ENCODE measurements around the gene FUT1.
"Not testable (repeated sequence)": the region's sequence is repeated elsewhere in the genome, so short reads cannot be mapped to it uniquely, and the experiment has no call there.

Gene FUT1

DNA sequence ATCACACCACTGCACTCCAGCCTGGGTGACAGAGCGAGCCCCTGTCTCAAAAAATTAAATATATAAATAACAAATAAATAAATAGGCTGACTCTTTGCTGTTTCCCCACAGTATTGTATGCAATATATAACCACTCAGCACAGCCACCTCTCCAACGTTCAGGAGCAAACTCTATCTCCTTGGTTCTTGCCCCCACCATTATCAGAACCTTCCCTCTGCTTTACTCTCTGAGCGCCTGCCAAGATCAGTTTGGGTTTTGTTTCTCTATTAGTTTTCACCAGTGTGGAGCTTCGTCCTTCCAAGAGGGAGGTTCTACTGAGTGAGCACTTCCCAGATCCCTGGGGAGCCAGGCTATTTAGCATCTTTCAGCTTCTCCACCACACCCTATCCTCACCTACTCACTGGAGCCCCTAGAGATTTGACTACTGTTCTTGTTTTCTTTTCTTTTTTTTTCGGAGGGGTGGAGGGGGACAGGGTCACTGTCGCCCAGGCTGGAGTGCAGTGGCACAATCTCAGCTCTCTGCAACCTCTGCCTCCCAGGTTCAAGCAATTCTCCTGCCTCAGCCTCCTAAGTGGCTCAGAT lies 15.8 kb upstream of the FUT1 start:
- not testable (repeated sequence) for DNase-seq

GRCh38 chr19:48765816-48766215 lies 13.4 kb upstream of the FUT1 start:
- DNase-seq: not testable (repeated sequence)

DNA sequence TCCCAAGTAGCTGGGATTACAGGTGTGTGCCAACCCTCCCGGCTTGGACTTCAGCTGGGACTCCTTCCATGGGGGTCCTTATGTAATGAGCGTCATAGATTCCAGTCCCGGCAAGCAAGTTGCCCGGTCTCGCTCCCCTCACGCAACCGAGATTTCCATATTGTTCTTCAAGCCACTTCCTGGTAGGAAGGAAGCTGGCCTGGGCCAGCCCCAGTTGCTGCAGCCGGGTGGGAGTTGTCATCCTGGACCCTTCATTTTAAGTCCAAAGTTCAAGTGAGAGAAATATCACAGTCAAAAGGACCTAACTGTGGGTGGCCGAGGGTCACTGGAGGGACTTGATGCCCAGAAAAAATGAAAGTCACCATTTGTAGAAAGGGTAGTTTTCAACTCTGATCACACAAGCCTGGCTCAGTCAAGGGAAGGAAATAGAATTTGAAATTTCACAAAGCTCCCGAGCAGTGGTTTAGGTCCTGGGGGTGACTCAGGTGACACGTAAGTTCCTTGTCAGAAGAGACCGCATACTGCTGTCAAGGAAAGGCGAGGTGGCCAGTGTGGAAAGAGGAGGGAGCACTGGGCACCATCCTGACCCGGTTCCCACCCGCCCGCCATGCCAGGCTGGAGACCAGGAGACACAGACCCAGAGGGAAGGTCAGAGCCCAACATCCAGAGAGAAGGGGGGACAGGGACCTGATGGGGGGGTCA lies 8.2 kb upstream of the FUT1 start:
- no peak for DNase-seq

- no peak for DNase-seq
Observed at GRCh38 chr19:48757741-48758144, 5.3 kb upstream of the FUT1 start.

DNA sequence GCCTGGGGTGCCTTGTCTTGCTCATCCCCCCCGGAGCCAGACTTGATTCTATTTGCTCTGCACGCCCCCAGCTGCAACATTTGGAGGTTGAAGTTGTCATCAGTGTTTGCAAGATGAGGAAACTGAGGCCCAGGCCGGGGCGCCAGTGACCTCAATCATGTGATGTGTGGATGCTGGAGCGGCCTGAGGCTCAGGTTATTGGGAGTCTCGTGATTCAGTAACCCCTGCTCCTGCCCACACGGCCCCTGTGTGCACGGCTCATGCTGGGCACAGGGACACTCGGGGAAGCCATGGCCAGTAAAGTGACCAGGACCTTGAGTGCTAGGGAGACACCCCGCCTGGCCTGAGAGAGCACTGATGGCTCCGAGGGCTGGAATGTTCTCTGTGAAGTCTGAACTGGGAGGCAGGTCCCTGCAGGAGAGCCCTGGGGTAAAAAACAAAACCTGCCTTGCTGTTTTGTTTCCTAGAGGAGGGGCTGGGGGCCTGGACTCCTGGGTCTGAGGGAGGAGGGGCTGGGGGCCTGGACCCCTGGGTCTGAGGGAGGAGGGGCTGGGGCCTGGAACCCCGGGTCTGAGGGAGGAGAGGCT lies 4.7 kb upstream of the FUT1 start:
- no peak for DNase-seq

- no peak for DNase-seq
Observed at GRCh38 chr19:48756686-48757085, 4.2 kb upstream of the FUT1 start.

DNA sequence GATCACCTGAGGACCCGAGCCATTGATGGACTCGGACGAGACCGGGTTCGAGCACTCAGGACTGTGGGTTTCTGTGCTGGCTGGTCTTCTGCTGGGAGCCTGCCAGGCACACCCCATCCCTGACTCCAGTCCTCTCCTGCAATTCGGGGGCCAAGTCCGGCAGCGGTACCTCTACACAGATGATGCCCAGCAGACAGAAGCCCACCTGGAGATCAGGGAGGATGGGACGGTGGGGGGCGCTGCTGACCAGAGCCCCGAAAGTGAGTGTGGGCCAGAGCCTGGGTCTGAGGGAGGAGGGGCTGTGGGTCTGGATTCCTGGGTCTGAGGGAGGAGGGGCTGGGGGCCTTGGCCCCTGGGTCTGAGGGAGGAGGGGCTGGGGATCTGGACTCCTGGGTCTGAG lies 3.8 kb upstream of the FUT1 start:
- no peak for DNase-seq

GRCh38 chr19:48755787-48756186 lies 3.3 kb upstream of the FUT1 start:
- DNase-seq: no peak

DNA sequence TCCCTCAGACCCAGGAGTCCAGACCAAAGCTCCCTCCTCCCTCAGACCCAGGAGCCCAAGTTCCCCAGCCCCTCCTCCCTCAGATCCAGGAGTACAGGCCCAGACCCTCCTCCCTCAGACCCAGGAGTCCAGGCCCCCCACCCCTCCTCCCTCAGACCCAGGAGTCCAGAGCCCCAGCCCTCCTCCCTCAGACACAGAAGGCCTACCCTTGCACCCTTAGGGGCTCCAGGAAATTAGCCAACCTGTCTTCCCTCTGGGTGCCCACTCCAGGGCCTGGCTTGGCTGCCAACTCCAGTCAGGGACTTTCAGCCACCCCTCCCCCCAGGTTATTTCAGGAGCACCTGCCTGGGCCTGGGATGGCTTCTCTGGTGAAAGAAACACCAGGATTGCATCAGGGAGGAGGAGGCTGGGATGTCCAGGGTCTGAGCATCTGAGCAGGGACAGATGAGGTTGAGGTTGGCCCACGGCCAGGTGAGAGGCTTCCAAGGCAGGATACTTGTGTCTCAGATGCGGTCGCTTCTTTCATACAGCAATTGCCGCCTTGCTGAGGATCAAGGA lies 2.7 kb upstream of the FUT1 start, which contains the start of gene FGF21:
Gene FGF21, plus strand, starts transcription at position 441 of the 558 bp plus-strand sequence. CDS start 713 bp downstream, outside the sequence.
- DNase-seq: no peak

DNA sequence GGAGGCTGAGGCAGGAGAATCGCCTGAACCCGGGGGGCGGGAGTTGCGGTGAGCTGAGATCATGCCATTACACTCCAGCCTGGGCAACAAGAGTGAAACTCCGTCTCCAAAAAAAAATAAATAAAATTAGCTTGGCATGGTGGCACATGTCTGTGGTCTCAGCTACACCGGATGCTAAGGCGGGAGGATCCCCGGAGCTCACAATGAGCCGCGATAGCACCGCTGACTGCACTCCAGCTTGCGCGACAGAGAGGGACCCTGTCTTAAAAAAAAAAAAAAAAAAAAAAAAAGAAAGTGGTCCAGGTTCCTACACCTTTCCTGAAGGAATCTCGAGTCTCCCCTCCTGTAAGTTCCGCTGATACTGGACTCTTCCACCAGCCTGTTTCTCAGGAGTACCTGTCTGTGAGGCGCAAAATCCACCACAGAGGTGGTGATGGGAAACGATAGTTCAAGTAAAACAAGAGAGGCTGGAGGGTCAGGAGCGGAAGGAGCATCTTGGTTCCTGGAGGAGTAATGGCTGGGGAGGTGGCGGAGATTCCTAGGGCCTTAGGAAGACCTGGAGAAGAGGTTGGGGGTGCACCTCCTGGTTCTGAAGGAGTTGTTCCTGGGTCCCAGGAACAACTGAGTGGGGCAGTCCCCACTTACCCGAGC lies 471 bp downstream of the FUT1 start:
- DNase-seq: no peak

GRCh38 chr19:48750771-48751504 lies 1.5 kb downstream of the FUT1 start:
- no peak for DNase-seq

GRCh38 chr19:48750351-48750750 lies 2.1 kb downstream of the FUT1 start:
- DNase-seq: no peak

DNA sequence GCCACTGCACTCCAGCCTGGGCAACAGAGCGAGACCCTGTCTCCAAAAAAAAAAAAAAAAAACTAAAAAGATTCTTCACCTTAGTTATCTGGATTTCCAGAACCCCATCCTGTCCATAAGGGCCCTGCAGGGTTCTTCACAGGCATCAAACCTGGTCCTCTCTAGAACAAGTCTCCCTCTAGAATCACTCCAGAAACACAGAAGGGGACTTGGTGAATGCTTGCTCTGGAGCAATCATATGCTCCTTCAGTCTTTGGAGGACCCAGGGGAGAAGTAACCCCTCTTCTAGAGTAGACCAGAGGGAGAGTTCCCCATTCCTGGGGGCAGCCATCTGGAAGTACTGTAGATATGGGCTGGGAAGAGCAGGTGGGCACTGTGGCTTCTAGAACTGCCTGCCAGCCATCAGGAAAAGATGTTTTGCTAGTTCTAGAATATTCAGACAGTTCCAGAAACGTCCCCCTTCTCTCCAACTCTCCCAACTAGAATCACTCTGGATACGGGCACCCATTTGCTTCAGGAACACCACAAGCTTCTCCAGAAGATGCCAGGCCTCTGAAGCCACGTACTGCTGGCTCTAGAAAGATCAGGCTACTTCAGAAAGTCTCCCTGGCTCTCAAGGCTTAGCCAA lies 2.8 kb downstream of the FUT1 start:
- DNase-seq: no peak

DNA sequence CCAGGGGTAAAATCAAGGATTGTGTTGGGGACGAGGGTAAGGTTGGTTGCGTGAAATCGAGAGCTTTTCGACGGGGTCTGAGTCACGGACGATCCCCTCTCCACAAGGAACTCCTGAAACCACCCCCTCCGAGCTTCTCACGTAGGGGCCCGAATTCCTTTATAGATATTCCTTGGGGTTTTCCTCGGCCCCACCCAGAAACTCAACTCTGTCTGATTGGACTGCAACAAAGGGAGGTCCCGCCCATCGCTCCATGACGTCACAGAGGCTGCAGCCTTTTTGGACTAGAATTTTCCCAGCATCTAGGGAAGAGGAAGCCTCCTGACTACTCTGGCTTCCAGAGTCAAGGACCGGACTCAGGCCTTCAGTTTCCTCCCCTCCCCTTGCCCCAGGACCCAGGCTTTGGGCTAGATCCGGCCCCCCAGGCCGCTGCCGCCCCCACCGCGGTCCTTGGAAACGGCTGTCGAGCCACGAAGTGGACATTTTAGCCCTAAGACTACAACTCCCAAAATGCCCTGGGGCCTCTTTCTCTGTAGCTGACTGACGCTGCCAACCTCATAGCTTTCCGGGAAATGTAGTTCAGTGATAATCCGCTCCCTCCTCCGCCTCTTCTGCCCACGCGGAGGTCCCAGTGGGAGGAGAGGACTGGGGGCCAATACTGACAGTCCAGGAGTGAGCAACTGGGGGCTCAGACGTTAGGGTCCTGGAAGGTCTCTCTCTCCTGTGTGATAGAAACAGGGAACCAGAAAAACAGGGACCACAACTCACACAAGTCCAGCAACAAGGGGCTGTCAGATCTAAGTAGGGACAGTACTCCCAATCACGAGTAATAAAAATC lies 5.5 kb downstream of the FUT1 start, which contains the start of gene IZUMO1:
Gene IZUMO1, minus strand, starts transcription at position 172 of the 838 bp plus-strand sequence. CDS start 1,050 bp downstream, outside the sequence.
- DNase-seq: no peak

DNA sequence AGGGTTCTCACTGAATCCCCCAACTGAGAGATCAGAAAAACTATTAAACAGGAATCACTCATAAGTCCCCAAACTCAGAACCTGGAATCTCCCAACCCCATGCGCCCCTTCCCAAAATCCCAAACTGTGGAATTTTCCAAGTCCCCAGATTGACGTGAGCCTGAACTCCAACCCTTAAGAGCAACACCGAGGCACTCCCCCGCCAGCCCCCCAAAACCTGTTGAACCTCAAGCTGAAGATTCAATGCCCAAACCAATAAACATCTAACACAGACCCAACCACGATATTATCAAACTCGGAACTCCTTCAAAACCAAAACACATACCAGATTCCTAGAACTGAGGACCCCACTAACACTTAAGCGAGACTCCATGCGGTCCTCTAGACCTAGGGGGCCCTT lies 6.3 kb downstream of the FUT1 start:
- no peak for DNase-seq

GRCh38 chr19:48745208-48745995 lies 7.0 kb downstream of the FUT1 start:
- peak; percentile 38 for DNase-seq

DNA sequence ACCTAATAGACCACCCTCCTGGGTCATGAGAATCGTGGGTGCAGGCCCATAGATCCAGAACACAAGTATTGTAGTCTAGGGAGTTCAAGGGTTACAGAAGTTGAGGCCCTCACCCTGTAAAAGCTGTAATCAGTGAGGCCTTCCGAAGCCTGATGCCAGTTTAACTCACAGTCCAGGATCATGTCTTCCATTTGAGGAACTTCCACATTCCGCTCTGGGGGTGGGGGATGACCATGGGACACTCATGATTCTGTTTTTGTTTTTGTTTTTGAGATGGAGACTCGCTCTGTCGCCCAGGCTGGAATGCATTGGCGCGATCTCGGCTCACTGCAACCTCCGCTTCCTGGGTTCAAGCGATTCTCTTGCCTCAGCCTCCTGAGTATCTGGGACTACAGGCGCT lies 10.3 kb downstream of the FUT1 start:
- DNase-seq: no peak

GRCh38 chr19:48741129-48741999 lies 11.1 kb downstream of the FUT1 start:
- DNase-seq: no peak

All from T-helper 9 cell (primary cell).